Liver (tissue), 3 donors: ENCODE results near the gene TNP2.

Source experiments
- ATF3 ChIP-seq: IDR thresholded peaks from 2 replicates; pipeline ENCODE4 v1.6.1; 2016; ENCODE audit warnings: antibody characterized with exemption
- CTCF ChIP-seq: fragments of 150-350 bp; IDR thresholded peaks from 2 replicates; pipeline ENCODE4 v1.5.1; 2017; ENCODE audit warnings: improper control_type of control experiment, low read depth, low read length; ENCODE audit not compliant: missing input control
- HNF4A ChIP-seq, 2 donors: conservative IDR thresholded peaks; 2 replicates each; pipeline ENCODE4 v1.6.1; 2016; ENCODE audit warnings: antibody characterized with exemption in 2 of 2, mild to moderate bottlenecking in 2 of 2
- MAX ChIP-seq: IDR thresholded peaks from 2 replicates; pipeline ENCODE4 v1.6.1; 2016; ENCODE audit warnings: antibody characterized with exemption
- RAD21 ChIP-seq, 2 donors: IDR thresholded peaks; 2 replicates each; pipeline ENCODE4 v1.6.1; 2016; ENCODE audit warnings: antibody characterized with exemption in 2 of 2, mild to moderate bottlenecking in 2 of 2
- YY1 ChIP-seq: IDR thresholded peaks from 2 replicates; pipeline ENCODE4 v1.6.1; 2016; ENCODE audit warnings: antibody characterized with exemption, mild to moderate bottlenecking
- TF ChIP-seq, protein P1 (sequence below): IDR thresholded peaks from 2 replicates; pipeline ENCODE4 v1.6.1; 2016; ENCODE audit warnings: antibody characterized with exemption
- TF ChIP-seq, protein P2 (sequence below): IDR thresholded peaks from 2 replicates; pipeline ENCODE4 v1.6.1; 2016; ENCODE audit warnings: antibody characterized with exemption, mild to moderate bottlenecking
- donor health status: healthy.
- donor health status: healthy.

DNA sequence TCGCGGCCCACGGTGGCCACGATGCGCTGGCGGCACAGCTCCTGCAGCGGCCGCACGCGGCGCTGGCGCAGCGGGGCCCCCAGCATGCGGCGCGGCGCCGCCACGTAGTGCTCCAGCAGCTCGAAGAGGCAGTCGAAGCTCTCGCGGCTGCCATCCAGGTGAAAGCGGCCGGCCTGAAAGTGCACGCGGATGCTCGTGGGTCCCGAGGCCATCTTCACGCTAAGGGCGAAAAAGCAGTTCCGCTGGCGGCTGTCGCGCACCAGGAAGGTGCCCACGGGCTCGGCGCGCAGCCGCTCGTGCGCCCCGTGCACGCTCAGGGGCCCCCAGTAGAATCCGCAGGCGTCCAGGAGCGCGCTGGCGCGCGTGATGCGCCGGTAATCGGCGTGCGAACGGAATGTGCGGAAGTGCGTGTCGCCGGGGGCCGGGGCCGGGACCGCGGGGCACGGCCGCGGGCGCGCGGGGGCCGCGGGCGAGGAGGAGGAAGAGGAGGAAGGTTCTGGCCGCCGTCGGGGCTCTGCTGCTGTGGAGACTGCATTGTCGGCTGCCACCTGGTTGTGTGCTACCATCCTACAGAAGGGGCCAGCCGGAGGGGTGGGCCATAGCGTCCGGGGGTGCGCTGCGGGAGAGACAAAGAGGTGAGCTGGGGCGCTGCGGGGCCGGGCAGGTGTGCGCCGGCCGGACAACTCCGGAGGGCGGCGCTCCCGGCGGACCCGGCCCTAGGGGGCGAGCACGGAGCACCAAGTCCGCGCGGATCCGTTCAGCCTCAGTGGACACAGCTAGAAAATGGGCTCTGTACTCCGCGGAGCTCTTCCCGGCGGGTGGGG lies 14.0 kb downstream of the TNP2 start:
- TF ChIP-seq CTCF (no peak), ATF3 (no peak), MAX (no peak), RAD21 (IDR thresholded peaks at IDR 0.05) (no peak), YY1 (no peak), HNF4A (conservative IDR thresholded peaks at IDR 0.05) (no peak)
- TF ChIP-seq, protein P1, sequence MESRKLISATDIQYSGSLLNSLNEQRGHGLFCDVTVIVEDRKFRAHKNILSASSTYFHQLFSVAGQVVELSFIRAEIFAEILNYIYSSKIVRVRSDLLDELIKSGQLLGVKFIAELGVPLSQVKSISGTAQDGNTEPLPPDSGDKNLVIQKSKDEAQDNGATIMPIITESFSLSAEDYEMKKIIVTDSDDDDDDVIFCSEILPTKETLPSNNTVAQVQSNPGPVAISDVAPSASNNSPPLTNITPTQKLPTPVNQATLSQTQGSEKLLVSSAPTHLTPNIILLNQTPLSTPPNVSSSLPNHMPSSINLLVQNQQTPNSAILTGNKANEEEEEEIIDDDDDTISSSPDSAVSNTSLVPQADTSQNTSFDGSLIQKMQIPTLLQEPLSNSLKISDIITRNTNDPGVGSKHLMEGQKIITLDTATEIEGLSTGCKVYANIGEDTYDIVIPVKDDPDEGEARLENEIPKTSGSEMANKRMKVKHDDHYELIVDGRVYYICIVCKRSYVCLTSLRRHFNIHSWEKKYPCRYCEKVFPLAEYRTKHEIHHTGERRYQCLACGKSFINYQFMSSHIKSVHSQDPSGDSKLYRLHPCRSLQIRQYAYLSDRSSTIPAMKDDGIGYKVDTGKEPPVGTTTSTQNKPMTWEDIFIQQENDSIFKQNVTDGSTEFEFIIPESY, result no peak
- TF ChIP-seq, protein P2, sequence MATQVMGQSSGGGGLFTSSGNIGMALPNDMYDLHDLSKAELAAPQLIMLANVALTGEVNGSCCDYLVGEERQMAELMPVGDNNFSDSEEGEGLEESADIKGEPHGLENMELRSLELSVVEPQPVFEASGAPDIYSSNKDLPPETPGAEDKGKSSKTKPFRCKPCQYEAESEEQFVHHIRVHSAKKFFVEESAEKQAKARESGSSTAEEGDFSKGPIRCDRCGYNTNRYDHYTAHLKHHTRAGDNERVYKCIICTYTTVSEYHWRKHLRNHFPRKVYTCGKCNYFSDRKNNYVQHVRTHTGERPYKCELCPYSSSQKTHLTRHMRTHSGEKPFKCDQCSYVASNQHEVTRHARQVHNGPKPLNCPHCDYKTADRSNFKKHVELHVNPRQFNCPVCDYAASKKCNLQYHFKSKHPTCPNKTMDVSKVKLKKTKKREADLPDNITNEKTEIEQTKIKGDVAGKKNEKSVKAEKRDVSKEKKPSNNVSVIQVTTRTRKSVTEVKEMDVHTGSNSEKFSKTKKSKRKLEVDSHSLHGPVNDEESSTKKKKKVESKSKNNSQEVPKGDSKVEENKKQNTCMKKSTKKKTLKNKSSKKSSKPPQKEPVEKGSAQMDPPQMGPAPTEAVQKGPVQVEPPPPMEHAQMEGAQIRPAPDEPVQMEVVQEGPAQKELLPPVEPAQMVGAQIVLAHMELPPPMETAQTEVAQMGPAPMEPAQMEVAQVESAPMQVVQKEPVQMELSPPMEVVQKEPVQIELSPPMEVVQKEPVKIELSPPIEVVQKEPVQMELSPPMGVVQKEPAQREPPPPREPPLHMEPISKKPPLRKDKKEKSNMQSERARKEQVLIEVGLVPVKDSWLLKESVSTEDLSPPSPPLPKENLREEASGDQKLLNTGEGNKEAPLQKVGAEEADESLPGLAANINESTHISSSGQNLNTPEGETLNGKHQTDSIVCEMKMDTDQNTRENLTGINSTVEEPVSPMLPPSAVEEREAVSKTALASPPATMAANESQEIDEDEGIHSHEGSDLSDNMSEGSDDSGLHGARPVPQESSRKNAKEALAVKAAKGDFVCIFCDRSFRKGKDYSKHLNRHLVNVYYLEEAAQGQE, result no peak
